Fibroblast of peridontal ligament (primary cell): ENCODE measurements around the gene KCNB1.

Experiments
- DNase-seq: peaks from one replicate; pipeline ENCODE4 v3.0.0-alpha.2; 2010; ENCODE audit errors: extremely low read depth

The KCNB1 gene

DNA sequence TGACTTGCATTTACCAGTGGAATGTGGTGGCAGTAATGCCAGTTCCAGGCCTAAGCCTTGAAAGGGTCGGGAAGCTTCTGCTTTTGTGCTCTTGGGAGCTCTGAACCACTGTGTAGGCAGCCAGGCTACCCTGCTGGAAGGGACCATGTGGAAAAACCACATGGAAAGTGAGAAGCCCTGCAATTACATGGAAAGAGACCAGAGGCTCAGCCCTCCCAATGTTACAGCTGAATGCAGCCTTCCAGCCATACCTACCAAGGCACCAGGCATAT is 14.9 kb upstream of the KCNB1 start:
- DNase-seq, result peak; percentile 19

DNA sequence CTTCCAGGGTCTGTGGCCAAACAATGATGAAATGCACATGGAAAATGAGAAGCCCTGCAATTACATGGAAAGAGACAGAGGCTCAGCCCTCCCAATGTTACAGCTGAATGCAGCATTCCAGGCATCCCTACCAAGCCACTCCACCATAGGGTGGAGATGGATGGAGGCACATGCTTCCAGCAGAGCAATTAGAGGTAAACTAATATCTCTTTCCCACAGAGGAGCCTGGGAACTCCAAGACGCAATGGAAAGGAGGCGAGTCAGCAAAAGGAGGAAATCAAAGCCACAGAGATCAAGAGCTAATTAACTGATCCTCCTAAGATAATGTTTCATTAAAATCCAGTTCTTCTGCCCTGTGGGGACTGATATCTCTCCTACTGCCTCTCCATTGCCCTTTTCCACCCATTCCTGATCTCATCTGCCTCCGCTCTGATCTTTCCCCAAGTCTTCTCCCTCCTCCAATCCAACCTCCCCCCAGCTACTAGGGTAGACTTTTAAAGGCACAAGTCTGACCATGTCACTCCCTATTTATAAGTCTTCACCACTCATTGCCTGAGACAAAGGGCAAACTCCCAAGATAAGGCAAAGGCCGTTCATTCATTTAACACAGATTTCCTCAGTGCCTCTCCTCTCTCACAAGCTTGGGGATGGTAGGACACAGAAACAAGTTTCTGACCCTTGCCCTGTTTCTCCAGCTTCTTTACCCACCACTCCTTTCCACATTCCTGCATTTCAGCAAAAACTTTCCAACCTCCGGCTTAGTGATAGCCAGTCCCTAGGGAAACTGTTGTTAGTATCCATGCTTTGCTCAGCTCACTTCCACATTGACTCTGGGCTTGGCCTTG is 14.3 kb upstream of the KCNB1 start:
- DNase-seq, result peak; percentile 45

GRCh38 chr20:49496043-49496442 is 13.6 kb upstream of the KCNB1 start:
- DNase-seq, result no peak

DNA sequence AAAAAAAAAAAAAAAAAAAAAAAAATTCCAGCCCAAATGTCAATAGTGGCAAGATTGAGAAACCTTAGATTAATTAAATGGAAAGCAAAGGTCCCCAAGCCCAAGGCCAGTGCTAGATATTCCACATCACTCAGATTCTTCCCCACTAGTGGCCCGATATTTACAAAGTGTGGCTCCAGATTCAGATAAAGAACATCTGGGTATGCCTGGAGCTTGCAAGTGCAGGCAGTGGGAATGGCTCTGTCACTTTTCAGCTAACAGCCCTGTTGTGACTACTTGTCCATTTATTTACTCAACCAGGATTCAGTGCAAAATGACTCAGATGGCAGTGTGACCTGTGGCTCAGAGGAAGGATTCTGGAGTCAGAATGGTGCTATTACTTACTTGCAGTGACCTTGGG is 8.2 kb upstream of the KCNB1 start:
- no peak for DNase-seq

DNA sequence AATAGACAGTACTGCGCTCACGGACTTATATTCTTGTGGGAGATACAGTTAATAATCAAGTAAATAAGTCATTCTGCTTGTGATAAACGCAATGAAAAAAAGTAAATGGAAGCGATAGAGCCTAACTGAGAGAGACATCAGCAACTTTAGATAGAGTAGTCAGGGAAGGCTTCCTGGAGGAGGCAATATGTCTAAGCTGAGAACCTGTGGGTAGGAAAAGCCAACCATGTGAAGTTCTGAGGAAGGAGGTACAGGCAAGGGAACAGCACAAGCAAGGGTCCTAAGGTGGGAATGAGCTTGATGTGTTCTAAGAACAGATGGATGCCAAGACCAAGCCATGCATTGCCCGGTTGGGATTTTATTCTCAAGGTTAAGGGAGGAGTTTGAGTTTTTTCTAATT is 7.2 kb upstream of the KCNB1 start:
- DNase-seq, result no peak

DNA sequence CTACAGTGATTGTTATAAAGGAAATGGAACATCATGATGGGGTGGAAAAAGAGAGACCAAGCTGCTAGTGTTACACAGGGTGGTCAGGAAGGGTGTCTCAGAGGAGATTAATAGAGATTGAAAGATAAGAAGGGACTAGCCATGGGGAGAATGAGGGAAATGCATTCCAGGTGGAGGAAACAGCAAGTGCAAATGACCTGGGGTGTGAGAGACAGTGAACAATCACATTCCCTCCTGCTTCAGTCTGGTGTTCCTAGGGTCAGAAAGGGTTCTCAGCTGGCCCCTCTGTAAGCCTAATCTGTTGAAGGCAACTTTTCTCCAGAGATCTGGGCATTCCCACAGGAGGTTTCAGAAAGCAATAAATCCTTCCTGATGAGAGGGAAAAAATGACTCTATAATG is 3.6 kb upstream of the KCNB1 start:
- no peak for DNase-seq

GRCh38 chr20:49485563-49485962 is 3.1 kb upstream of the KCNB1 start:
- no peak for DNase-seq

GRCh38 chr20:49484180-49485140 is 2.0 kb upstream of the KCNB1 start:
- DNase-seq, result peak; percentile 65

DNA sequence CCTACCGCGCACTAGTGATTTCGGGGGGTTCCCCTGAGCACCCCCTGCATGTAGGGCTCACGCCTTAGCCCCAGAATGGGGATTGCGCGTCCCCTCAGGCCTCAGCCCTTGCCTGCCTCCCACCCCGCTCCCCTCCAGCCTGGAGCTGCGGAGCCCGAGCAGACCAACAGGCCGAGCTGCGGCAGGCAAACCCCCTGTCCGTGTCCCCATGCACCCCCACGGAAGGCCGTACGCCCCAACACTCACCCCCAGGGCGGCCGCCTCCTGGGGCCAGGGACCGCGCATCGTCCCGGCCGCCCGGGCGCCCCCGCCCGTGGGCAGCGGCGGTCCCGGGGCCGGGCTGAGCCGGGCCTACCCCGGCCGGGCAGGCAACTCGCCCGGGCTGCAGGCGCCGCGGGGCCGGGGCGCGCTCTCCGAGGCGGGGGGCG is 1.2 kb upstream of the KCNB1 start:
- DNase-seq, result no peak

DNA sequence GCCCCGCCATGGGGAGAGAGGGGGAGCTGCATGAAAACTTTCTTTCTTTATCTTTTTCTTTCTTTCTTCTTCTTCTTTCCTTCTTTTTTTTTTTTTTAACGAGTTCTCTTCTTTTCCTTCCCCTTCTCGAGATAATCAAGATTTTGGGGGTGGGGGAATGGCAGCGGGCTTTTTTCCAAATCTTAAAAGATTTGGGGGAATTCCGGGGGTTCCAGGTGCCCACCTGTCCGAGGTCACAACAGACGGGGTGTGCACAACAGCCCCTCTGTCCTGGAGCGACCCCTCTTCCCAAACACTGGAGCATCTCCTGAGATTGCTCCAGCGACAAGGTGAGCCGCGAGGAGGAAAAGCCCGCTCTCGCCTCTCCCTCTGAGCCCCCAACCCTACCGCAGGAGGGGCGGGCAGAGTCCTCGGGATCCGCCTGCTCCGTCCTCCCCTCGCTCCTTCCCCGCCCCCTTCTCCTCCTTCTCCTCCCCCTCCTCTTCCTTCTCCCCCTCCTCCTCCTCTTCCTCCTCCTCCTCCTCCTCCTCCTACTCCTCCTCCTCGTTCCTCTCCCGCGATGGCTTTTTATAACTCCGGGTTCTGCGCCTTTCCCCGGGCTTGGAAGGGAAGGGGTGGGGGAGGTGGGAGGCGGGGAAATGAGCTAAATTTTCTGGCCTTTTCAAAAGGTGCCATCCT is 689 bp upstream of the KCNB1 start:
- DNase-seq, result no peak

DNA sequence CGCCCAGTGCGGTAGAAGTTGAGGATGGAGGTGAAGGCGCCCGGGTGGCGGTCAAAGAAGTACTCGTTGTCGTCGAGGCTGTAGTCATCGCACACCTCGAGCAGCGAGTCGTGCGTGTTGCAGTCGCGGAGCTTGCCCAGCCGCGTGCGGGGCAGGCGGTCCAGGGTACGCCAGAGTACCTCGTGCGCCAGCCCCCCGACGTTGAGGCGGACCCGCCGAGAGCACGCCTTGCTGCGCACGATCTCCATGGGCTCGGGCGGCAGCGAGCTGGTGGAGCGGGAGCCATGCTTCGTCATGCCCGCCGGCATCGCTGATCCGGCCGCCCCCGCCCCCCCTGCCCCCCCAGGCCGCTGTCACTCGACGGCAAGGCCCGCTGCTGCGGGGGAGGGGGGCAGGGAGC is 295 bp downstream of the KCNB1 start:
- no peak for DNase-seq

GRCh38 chr20:49481116-49481515 is 1.4 kb downstream of the KCNB1 start:
- DNase-seq, result no peak

DNA sequence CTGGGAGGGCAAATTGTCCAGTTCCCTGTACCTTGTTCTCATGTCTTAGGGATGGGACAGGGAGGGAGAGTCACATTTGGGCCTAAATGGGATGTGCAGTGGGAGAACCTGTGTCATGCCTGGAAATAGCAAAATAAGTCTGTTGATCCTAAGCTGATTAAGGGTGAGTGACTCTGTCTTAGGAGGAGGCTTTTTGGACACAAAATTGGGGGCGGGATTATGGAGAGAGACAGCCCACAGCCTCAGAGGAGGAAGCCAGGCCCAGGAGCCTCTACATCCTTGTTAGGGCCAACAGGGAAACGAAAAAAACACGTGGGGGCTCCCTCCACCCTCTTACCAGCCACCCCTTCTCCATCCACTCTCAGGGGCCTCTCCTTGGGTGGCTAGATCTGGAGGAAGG is 2.2 kb downstream of the KCNB1 start:
- DNase-seq, result no peak

DNA sequence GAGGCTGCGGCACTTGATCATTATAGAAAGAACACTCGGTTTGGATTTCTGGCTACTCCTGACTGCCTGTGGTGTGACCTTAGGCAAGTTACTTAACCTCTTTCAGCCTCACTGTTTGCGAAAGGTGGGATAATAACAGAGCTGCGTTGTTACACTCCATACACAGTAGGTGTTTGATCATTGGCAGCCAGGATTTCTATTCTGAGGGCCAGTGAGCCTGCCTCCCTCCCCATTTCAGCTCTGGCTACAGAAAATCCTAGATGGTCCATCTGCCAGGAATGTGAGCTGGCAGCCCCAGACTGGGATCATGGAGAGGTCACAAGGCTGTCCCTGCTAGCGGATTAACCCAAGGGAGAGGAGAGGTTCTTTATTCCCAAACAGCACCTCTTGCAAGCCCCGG is 2.7 kb downstream of the KCNB1 start:
- DNase-seq, result no peak

- DNase-seq, result no peak
Measured at GRCh38 chr20:49478754-49479689, 3.4 kb downstream of the KCNB1 start.

- no peak for DNase-seq
Measured at GRCh38 chr20:49478266-49478665, 4.2 kb downstream of the KCNB1 start.

GRCh38 chr20:49477200-49477599 is 5.3 kb downstream of the KCNB1 start:
- DNase-seq, result no peak

DNA sequence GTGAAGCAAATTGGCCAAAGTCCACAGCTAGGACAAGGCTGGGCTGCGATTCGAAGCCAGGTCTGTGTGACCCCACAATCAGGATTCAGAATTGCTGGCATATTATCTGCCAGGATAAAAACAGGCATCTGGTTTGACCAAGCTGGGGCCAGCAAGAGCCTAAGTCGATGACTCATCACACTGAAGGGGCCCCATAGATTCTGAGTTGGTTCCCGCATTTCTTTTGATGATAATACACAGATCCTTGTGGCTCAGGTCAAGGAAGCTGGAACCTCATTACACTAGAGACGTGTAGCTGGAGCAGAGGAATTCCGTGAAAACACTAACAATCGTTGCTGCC is 6.5 kb downstream of the KCNB1 start:
- DNase-seq, result no peak

DNA sequence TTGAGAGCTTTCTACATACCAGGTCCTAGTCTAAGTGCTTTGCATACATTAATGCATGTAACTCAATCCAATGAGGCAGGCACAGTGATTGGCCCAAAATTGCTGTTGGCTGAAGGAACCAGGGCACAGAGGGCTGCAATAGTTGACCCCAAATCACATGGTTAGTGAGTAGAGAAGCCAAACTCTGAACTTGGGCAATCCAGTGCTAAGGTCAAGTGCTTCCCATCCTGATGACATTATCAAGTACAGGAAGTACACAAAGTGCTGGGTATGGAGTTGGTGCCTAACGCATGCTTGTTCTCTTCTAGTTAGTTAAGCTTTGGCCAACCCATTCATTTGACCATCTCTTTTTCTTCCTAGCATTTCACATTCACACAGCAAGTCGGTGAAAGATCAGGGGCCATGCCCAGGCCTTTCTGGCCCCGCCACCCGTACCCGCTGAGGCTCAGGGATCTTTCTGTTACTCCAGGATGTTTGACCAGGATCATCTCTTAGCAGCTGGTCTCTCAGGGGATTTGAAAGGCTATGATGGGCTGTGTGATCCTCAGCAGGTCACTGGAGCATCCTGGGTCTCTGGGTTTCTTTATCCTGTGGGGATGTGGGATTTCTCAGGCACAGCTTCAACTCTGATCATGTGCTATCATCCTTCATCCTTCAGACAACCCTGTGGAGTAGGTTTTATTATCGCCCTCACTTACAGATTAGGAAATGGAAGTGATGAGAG is 7.0 kb downstream of the KCNB1 start:
- DNase-seq, result no peak

- DNase-seq, result no peak
Measured at GRCh38 chr20:49471397-49471796, 11.1 kb downstream of the KCNB1 start.

GRCh38 chr20:49470922-49471321 is 11.5 kb downstream of the KCNB1 start:
- no peak for DNase-seq
